Activated CD8-positive, alpha-beta memory T cell treated with anti-CD3 and anti-CD28 coated beads, Interleukin-2, amount 50 U/mL, for 1 hour (primary cell): ENCODE data around the gene ROBO2.

Experiments used
- DNase-seq: peaks from one replicate; pipeline ENCODE4 v3.0.0-alpha.2; 2020; ENCODE audit errors: extremely low read depth

The ROBO2 gene

GRCh38 chr3:77571971-77572715 is 532.2 kb downstream of the ROBO2 start:
- DNase-seq, result no peak

- DNase-seq, result no peak
Measured at GRCh38 chr3:77577264-77577663, 537.4 kb downstream of the ROBO2 start.

- DNase-seq, result no peak
Measured at GRCh38 chr3:77586216-77586615, 546.3 kb downstream of the ROBO2 start.

GRCh38 chr3:77588863-77589262 is 549.0 kb downstream of the ROBO2 start:
- DNase-seq, result no peak

- no peak for DNase-seq
Measured at GRCh38 chr3:77590191-77590590, 550.3 kb downstream of the ROBO2 start.

GRCh38 chr3:77595371-77595870 is 555.5 kb downstream of the ROBO2 start:
- DNase-seq, result no peak

GRCh38 chr3:77599948-77600347 is 560.0 kb downstream of the ROBO2 start:
- DNase-seq, result no peak

GRCh38 chr3:77601823-77602415 is 562.0 kb downstream of the ROBO2 start:
- DNase-seq, result no peak

- DNase-seq, result no peak
Measured at GRCh38 chr3:77602722-77603121, 562.8 kb downstream of the ROBO2 start.

GRCh38 chr3:77605308-77605707 is 565.4 kb downstream of the ROBO2 start:
- no peak for DNase-seq

- no peak for DNase-seq
Measured at GRCh38 chr3:77605865-77606264, 566.0 kb downstream of the ROBO2 start.

GRCh38 chr3:77606372-77606771 is 566.5 kb downstream of the ROBO2 start:
- DNase-seq, result no peak

- no peak for DNase-seq
Measured at GRCh38 chr3:77618686-77619085, 578.8 kb downstream of the ROBO2 start.

GRCh38 chr3:77620009-77620408 is 580.1 kb downstream of the ROBO2 start:
- DNase-seq, result no peak

- DNase-seq, result no peak
Measured at GRCh38 chr3:77623500-77623899, 583.6 kb downstream of the ROBO2 start.

- DNase-seq, result no peak
Measured at GRCh38 chr3:77626157-77626556, 586.3 kb downstream of the ROBO2 start.

GRCh38 chr3:77648214-77648613 is 608.3 kb downstream of the ROBO2 start:
- DNase-seq, result no peak

- DNase-seq, result no peak
Measured at GRCh38 chr3:77648664-77649063, 608.8 kb downstream of the ROBO2 start.

- DNase-seq, result no peak
Measured at GRCh38 chr3:77652624-77653023, 612.7 kb downstream of the ROBO2 start.

- DNase-seq, result no peak
Measured at GRCh38 chr3:77655396-77655795, 615.5 kb downstream of the ROBO2 start.

GRCh38 chr3:77660718-77661117 is 620.8 kb downstream of the ROBO2 start:
- no peak for DNase-seq

- no peak for DNase-seq
Measured at GRCh38 chr3:77667901-77668300, 628.0 kb downstream of the ROBO2 start.

GRCh38 chr3:77668376-77668775 is 628.5 kb downstream of the ROBO2 start:
- DNase-seq, result no peak
